RWPE2 (cell line): Measurements from ENCODE around the gene ZNF785.

ENCODE experiments used
- ATAC-seq: fragments of 200-7000 bp; cut with Tn5 transposase; 3 replicates; pipeline ENCODE4 v1.9.1; 2021; ENCODE audit warnings: low read depth
- DNase-seq: peaks from one replicate; pipeline ENCODE4 v3.0.0-alpha.2; 2020; ENCODE audit warnings: low spot score
- H3K27ac ChIP-seq: fragments of 450-650 bp; 2 replicates; pipeline ENCODE4 v1.5.1; 2017; ENCODE audit warnings: mild to moderate bottlenecking; ENCODE audit not compliant: poor library complexity, severe bottlenecking
- H3K27me3 ChIP-seq: fragments of 250-450 bp; sonication (Bioruptor Pico); 2 replicates; pipeline ENCODE4 v1.5.1; 2021; ENCODE audit warnings: mild to moderate bottlenecking, moderate library complexity; ENCODE audit not compliant: insufficient read depth, poor library complexity, severe bottlenecking
- H3K36me3 ChIP-seq: fragments of 250-450 bp; sonication (Bioruptor Pico); 2 replicates; pipeline ENCODE4 v1.5.1; 2020; ENCODE audit warnings: low read depth, mild to moderate bottlenecking, moderate library complexity
- H3K4me1 ChIP-seq: fragments of 250-450 bp; sonication (Bioruptor Pico); 2 replicates; pipeline ENCODE4 v1.5.1; 2021; ENCODE audit warnings: mild to moderate bottlenecking, moderate library complexity; ENCODE audit not compliant: insufficient read depth, poor library complexity, severe bottlenecking
- H3K4me3 ChIP-seq: fragments of 250-450 bp; sonication (Bioruptor Pico); 2 replicates; pipeline ENCODE4 v1.5.1; 2021; ENCODE audit warnings: mild to moderate bottlenecking, moderate library complexity; ENCODE audit not compliant: severe bottlenecking
- H3K9me3 ChIP-seq: fragments of 250-450 bp; sonication (Bioruptor Pico); 2 replicates; pipeline ENCODE4 v1.5.1; 2021; ENCODE audit warnings: mild to moderate bottlenecking, moderate library complexity; ENCODE audit not compliant: severe bottlenecking
- TF ChIP-seq, protein P1 (sequence below): fragments of 450-650 bp; IDR thresholded peaks from one replicate; pipeline ENCODE4 v1.5.1; 2017; ENCODE audit warnings: mild to moderate bottlenecking, moderate library complexity; ENCODE audit not compliant: poor library complexity, severe bottlenecking

The ZNF785 gene

DNA sequence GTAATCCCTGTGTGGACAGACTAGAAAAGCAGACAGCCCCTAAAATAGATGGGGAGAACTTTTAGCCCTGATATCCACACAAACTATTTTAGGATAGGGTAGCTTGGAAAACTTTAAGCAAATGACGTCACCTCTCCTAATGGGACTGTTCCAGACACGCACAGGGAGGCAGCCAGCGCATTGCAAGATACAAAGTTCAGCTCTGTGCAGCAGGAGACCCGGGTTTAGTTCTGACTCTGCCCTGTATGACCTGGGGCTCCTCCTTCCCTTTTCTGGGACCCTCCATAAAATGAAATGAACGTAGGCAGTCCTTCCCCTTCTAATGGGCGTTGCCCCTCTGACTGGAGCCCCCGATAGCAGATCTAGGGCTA is 18.4 kb upstream of the ZNF785 start:
- peaks cover 52% of the 10 kb centered on the region for H3K36me3 ChIP-seq
- no peaks in the 10 kb centered on the region for H3K9me3 ChIP-seq
- DNase-seq (no peak), ATAC-seq (no peak)
- no peak overlapping the region for H3K27ac ChIP-seq
- no peak overlapping the region for H3K4me3 ChIP-seq
- TF ChIP-seq, protein P1, sequence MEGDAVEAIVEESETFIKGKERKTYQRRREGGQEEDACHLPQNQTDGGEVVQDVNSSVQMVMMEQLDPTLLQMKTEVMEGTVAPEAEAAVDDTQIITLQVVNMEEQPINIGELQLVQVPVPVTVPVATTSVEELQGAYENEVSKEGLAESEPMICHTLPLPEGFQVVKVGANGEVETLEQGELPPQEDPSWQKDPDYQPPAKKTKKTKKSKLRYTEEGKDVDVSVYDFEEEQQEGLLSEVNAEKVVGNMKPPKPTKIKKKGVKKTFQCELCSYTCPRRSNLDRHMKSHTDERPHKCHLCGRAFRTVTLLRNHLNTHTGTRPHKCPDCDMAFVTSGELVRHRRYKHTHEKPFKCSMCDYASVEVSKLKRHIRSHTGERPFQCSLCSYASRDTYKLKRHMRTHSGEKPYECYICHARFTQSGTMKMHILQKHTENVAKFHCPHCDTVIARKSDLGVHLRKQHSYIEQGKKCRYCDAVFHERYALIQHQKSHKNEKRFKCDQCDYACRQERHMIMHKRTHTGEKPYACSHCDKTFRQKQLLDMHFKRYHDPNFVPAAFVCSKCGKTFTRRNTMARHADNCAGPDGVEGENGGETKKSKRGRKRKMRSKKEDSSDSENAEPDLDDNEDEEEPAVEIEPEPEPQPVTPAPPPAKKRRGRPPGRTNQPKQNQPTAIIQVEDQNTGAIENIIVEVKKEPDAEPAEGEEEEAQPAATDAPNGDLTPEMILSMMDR: no peak
- H3K27me3 ChIP-seq: no peaks in the 10 kb centered on the region
- no peaks in the 10 kb centered on the region for H3K4me1 ChIP-seq

DNA sequence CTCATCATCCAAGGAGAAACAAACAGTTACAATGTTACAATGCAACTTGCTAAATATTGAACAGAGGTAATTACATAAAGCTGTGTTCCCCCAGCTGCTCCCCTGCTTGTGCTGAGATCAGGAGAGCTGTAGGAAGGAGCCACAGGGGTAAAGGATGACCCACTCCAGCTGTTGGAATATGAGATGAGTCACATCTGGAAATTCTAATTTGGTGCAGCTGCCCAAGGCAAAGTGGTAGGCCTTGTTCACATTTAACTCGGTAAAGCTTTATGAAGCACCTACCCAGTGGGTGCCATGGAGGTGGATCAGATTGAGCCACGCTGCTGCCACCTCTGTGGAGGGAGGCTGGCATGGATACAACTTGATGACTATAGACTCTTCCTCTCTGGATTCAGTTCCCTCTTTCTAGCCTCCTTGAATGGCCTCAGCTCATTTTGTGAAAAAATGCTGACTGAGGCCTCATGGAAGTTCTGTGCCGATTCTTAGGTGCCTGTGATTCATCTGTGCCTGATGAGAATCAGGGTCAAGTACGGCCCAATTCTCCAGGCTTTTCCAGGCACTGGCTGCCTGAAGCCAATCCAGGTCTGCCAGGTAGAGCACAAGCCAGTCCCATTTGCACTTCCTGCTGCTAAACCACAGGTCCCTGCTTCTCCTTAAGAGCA is 17.2 kb upstream of the ZNF785 start:
- no peak overlapping the region for H3K4me3 ChIP-seq
- H3K27me3 ChIP-seq: no peaks in the 10 kb centered on the region
- no peak overlapping the region for H3K27ac ChIP-seq
- H3K4me1 ChIP-seq: no peaks in the 10 kb centered on the region
- ATAC-seq: peak; percentile 32; the same call in 1 of the 3 replicates
- H3K9me3 ChIP-seq: no peaks in the 10 kb centered on the region
- H3K36me3 ChIP-seq: peaks cover 42% of the 10 kb centered on the region
- no peak for DNase-seq
- TF ChIP-seq, protein P1: no peak

DNA sequence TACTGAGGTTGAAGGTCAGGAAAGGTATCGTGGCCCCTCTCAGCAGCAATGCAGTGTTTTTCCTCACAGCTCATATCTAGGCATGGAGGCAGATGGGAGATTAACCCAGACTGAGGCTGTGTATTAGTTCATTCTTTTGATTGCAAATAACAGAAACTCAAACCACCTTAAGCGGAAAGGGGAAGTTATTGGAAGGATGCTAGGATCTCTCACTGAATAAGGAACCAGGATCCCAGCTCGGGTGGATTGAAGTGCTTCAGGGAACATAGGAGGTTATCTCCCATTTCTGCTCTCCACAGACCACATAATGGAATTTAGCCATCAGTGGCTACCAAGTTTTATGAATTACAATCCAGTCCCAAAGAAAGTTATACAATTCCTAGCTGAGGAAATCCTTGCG is 16.5 kb upstream of the ZNF785 start:
- H3K36me3 ChIP-seq: peaks cover 38% of the 10 kb centered on the region
- H3K27ac ChIP-seq: no peak overlapping the region
- TF ChIP-seq, protein P1: no peak
- H3K4me3 ChIP-seq: no peak overlapping the region
- ATAC-seq (no peak), DNase-seq (no peak)
- no peaks in the 10 kb centered on the region for H3K4me1 ChIP-seq
- H3K27me3 ChIP-seq: no peaks in the 10 kb centered on the region
- H3K9me3 ChIP-seq: no peaks in the 10 kb centered on the region

DNA sequence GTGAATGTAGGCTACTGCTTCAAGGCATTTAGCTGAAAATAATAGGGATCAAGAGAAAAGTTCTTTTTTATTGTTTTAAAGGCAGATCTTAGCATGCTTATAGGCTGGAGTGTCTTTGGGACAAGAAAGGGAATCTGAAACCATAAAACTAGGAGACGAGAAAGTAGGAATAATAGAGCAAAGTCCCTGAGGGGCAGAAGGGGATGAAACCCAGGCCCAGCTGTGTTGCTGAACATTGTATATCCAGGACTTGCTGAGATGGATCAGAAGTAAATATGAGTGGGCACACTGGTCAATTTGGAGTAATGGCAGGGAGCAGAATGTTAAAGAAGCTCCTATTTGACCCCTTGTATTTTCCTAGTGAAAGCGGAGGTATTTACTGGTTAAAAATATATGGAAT is 15.4 kb upstream of the ZNF785 start:
- Histone ChIP-seq H3K4me1 (no peaks in the 10 kb centered on the region), H3K27me3 (no peaks in the 10 kb centered on the region), H3K36me3 (peaks cover 28% of the 10 kb centered on the region), H3K4me3 (no peak overlapping the region), H3K27ac (no peak overlapping the region), H3K9me3 (no peaks in the 10 kb centered on the region)
- ATAC-seq (no peak), DNase-seq (no peak)
- TF ChIP-seq, protein P1: no peak

DNA sequence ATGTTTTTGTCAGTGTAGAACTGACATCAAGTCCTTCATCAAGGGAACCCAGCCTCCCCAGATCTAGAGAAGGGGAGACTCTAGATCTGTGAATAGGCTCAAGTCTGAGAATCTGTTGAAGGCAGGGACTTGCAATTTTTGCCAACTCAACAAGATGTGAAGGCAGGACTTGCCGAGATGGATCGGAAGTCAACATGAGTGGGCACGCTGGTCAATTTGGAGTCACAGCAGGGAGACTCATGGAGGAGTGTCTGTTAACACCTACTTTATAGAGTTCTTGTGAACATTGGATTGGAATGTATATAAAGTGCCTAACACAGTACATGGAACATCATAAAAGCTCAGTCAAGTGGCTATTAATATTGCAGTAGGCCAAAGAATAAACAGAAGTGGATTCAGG is 14.7 kb upstream of the ZNF785 start:
- DNase-seq (no peak), ATAC-seq (no peak)
- TF ChIP-seq, protein P1: no peak
- Histone ChIP-seq H3K4me1 (no peaks in the 10 kb centered on the region), H3K27ac (no peak overlapping the region), H3K36me3 (peaks cover 23% of the 10 kb centered on the region), H3K4me3 (no peak overlapping the region), H3K27me3 (no peaks in the 10 kb centered on the region), H3K9me3 (no peaks in the 10 kb centered on the region)
